GM19193 (cell line): Measurements from ENCODE around the gene ZBTB47.

Experiments
- POLR2A ChIP-seq: IDR thresholded peaks from 4 replicates; pipeline ENCODE4 v1.6.1; 2011; ENCODE audit not compliant: insufficient read depth, insufficient read length; ENCODE audit errors: extremely low read depth

Gene ZBTB47

DNA sequence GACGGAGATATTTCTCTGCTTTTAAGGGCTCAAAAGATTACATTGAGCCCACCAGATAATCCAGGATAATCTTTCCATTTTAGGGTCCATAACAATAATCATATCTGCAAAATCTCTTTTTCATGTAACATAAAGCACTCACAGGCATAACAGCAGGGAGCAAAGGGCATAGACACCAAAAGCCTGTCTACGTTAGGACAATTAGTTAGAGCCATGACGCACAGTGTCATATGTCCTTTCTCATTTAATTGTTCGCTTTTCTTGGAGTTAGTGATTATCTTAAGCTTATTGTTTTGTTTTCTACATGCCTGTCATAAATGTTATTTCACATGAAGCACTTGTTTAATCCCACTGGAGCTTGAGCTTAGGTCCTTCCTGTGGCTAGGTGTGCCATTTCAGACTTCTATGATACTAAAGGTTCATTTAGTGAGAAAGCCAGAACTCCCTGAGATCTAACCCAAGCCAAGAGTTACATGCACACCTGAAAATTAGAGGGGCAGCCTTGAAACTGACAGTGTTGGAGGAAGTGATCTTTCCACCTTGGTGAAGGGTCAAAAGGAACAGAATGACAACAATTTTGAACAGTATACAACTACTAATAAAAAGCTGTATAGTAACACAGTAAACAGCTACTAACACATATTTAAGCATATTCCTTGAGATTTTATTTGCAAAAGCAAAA lies 60.8 kb downstream of the ZBTB47 start:
- no peak for TF ChIP-seq POLR2A
